Neuronal stem cell (in vitro differentiated cells): ENCODE data around the gene NLGN4X.

Source experiments
- DNase-seq: peaks from one replicate; pipeline ENCODE4 v3.0.0-alpha.2; 2013; ENCODE audit warnings: low spot score
- H2AFZ ChIP-seq: one replicate; pipeline ENCODE4 v1.6.1; 2013; ENCODE audit warnings: mild to moderate bottlenecking, low read length, inconsistent platforms
- H2AK5ac ChIP-seq: 2 replicates; pipeline ENCODE4 v1.6.1; 2013; ENCODE audit warnings: low read depth, mild to moderate bottlenecking, inconsistent platforms, low read length, moderate library complexity, mixed read lengths
- H2BK120ac ChIP-seq: 2 replicates; pipeline ENCODE4 v1.6.1; 2013; ENCODE audit warnings: low read depth, mild to moderate bottlenecking, inconsistent platforms, low read length, moderate library complexity, mixed read lengths
- H2BK12ac ChIP-seq: one replicate; pipeline ENCODE4 v1.6.1; 2013; ENCODE audit warnings: low read length, inconsistent platforms
- H2BK15ac ChIP-seq: 2 replicates; pipeline ENCODE4 v1.6.1; 2013; ENCODE audit warnings: mild to moderate bottlenecking, low read length, inconsistent platforms, mixed read lengths
- H2BK5ac ChIP-seq: one replicate; pipeline ENCODE4 v1.6.1; 2013; ENCODE audit warnings: inconsistent platforms, mild to moderate bottlenecking, low read length, moderate library complexity
- H3K14ac ChIP-seq: one replicate; pipeline ENCODE4 v1.6.1; 2013; ENCODE audit warnings: low read length, inconsistent platforms
- H3K18ac ChIP-seq: 2 replicates; pipeline ENCODE4 v1.6.1; 2013; ENCODE audit warnings: low read length, inconsistent platforms
- H3K23ac ChIP-seq: 2 replicates; pipeline ENCODE4 v1.6.1; 2013; ENCODE audit warnings: low read depth, mild to moderate bottlenecking, mixed read lengths, low read length, inconsistent platforms; ENCODE audit not compliant: poor library complexity
- H3K27ac ChIP-seq: replicated peaks from 3 replicates; pipeline ENCODE4 v1.5.1; 2013; ENCODE audit warnings: low read length, inconsistent platforms
- H3K27me3 ChIP-seq, 3 experiments: 2 replicates each; pipeline ENCODE4 v1.6.1; 2013; ENCODE audit warnings: low read length in 3 of 3, mild to moderate bottlenecking in 2 of 3, inconsistent platforms in 1 of 3, low read depth in 1 of 3, mixed read lengths in 1 of 3, moderate library complexity in 1 of 3; ENCODE audit not compliant: control insufficient read depth in 3 of 3, insufficient read depth in 3 of 3
- H3K36me3 ChIP-seq, 2 donors: replicated peaks in 1 of 2; 2 replicates each; pipeline ENCODE4 v1.6.1; 2013; ENCODE audit warnings: low read length in 2 of 2; ENCODE audit not compliant: control insufficient read depth in 2 of 2, insufficient read depth in 2 of 2
- H3K4ac ChIP-seq: 2 replicates; pipeline ENCODE4 v1.6.1; 2013; ENCODE audit warnings: inconsistent platforms, mild to moderate bottlenecking, low read length, moderate library complexity
- H3K4me1 ChIP-seq, 2 donors: 1 replicate in 1 of 2; 2 replicates in 1 of 2; pipeline ENCODE4 v1.6.1; 2013; ENCODE audit warnings: low read length in 2 of 2, low read depth in 1 of 2; ENCODE audit not compliant: control insufficient read depth in 2 of 2, insufficient read depth in 1 of 2
- H3K4me2 ChIP-seq: one replicate; pipeline ENCODE4 v1.6.1; 2013; ENCODE audit warnings: mild to moderate bottlenecking, low read length, inconsistent platforms; ENCODE audit not compliant: insufficient read depth, poor library complexity, severe bottlenecking
- H3K4me3 ChIP-seq, 2 donors: 2 replicates each; pipeline ENCODE4 v1.5.1; 2013; ENCODE audit warnings: low read length in 2 of 2, mild to moderate bottlenecking in 2 of 2, inconsistent platforms in 1 of 2, moderate library complexity in 1 of 2
- H3K79me1 ChIP-seq: one replicate; pipeline ENCODE4 v1.6.1; 2013; ENCODE audit warnings: low read depth, mild to moderate bottlenecking, inconsistent platforms, low read length, moderate library complexity
- H3K9ac ChIP-seq: one replicate; pipeline ENCODE4 v1.6.1; 2013; ENCODE audit warnings: mild to moderate bottlenecking, low read depth, low read length, inconsistent platforms; ENCODE audit not compliant: poor library complexity
- H3K9me3 ChIP-seq, 2 donors: replicated peaks in 1 of 2; 2 replicates each; pipeline versions ENCODE3 to v1.6.1; 2013; ENCODE audit warnings: low read length in 2 of 2, mild to moderate bottlenecking in 2 of 2, inconsistent platforms in 1 of 2, low read depth in 1 of 2, mixed read lengths in 1 of 2, moderate library complexity in 1 of 2; ENCODE audit not compliant: control insufficient read depth in 2 of 2, insufficient read depth in 1 of 2
- H4K8ac ChIP-seq: one replicate; pipeline ENCODE4 v1.6.1; 2013; ENCODE audit warnings: low read depth, mild to moderate bottlenecking, inconsistent platforms, low read length, moderate library complexity
- H4K91ac ChIP-seq: one replicate; pipeline ENCODE4 v1.6.1; 2013; ENCODE audit warnings: low read length, low read depth, mild to moderate bottlenecking, inconsistent platforms; ENCODE audit not compliant: poor library complexity
- WGBS, 2 donors: extraction: QIAGEN DNeasy Blood & Tissue Kit; methylation state at CpG; one replicate each; pipeline ENCODE4 v1.1.7; 2013; ENCODE audit warnings: missing lambda C conversion rate in 2 of 2, mixed read lengths in 1 of 2; ENCODE audit not compliant: insufficient read length in 2 of 2, insufficient replicate concordance in 1 of 2; ENCODE audit errors: extremely low coverage in 2 of 2; 5-methylcytosine and 5-hydroxymethylcytosine counted together

NLGN4X gene

DNA sequence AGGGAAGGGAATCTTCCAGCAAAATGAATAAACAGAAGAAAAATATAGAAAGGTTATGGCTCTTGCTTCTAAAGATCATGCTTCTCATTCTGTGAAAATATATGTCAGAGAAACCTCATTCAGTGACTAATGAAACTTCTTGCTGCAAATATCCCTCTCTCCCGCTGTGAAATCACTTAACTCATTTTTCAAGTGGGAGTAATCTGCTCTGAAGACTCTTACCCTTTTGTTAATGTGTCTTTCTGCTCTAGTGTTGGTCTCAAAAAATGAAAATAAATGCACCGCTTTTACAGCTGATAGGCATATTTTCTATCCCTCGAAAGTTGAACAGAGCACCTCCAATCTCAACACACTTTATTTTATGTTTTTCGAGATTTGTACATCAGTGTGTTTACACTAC lies 252.3 kb downstream of the NLGN4X start:
- Histone ChIP-seq H3K27ac (no peak overlapping the region), H2AK5ac (no peak overlapping the region), H3K79me1 (no peaks in the 10 kb centered on the region), H2BK120ac (no peak overlapping the region), H4K8ac (no peak overlapping the region), H2BK12ac (no peak overlapping the region), H2BK5ac (no peak overlapping the region), H3K18ac (no peak overlapping the region), H3K4me1 (no peaks in the 10 kb centered on the region), H3K9ac (no peak overlapping the region), H3K23ac (no peak overlapping the region), H2AFZ (no peak overlapping the region), H3K9me3 (no peaks in the 10 kb centered on the region), H3K36me3 (no peaks in the 10 kb centered on the region), H3K14ac (no peak overlapping the region), H3K27me3 (no peaks in the 10 kb centered on the region), H3K4me3 (no peak overlapping the region), H4K91ac (no peak overlapping the region), H2BK15ac (no peak overlapping the region), H3K4ac (no peak overlapping the region), H3K4me2 (no peak overlapping the region)
- WGBS, 2 donors, result no CpG with 5 or more reads among the region's 4 CpGs
- no peak for DNase-seq

DNA sequence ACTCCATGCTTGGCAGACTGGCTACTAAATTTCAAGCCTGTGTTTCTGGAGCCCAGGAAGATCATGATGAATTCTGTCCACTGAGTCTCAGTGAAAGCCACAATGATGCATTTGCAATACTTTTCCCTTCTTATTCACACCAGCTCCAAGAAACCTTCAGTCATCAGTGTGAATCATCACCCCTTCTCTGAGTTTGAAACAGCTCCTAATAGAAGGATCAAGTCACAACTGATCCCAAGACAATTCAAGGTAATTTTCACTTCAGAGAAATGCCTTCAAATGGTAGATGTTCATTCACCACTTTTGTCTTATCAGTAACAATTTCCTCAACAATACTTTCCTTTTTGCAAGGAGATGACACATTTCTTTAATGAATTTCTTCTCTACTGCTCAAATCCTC lies 257.4 kb downstream of the NLGN4X start:
- Histone ChIP-seq H4K8ac (no peak overlapping the region), H3K18ac (no peak overlapping the region), H3K4me3 (no peak overlapping the region), H3K27me3 (no peaks in the 10 kb centered on the region), H3K4ac (no peak overlapping the region), H2BK15ac (no peak overlapping the region), H2AK5ac (no peak overlapping the region), H3K27ac (no peak overlapping the region), H2BK5ac (no peak overlapping the region), H3K79me1 (no peaks in the 10 kb centered on the region), H4K91ac (no peak overlapping the region), H3K23ac (no peak overlapping the region), H2BK12ac (no peak overlapping the region), H3K9me3 (no peaks in the 10 kb centered on the region), H3K4me2 (no peak overlapping the region), H3K9ac (no peak overlapping the region), H3K36me3 (no peaks in the 10 kb centered on the region), H3K4me1 (no peaks in the 10 kb centered on the region), H2BK120ac (no peak overlapping the region), H2AFZ (no peak overlapping the region), H3K14ac (no peak overlapping the region)
- no peak for DNase-seq

DNA sequence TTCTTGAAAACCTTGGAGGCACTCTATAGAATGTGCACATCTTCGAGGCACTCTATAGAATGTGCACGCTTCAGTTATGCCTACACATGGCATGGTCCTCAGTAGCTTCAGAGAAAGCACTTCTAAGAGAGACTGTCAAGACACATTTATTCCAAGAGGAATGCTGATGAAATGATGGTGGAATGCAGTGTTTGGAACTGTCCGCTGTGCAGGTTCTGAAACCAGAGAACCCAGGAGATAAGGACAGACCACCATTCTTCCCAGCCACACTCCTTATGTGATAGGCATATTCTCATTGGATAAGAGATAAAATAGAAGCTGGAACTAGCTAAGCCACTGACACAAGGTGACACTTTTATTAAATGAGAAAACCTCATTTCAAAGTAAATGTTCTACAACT lies 263.3 kb downstream of the NLGN4X start:
- no peak for DNase-seq
- Histone ChIP-seq H3K18ac (no peak overlapping the region), H3K23ac (no peak overlapping the region)

GRCh38 chrX:5959286-5959685 lies 269.4 kb downstream of the NLGN4X start:
- Histone ChIP-seq H3K36me3 (no peaks in the 10 kb centered on the region), H3K23ac (no peak overlapping the region), H3K27me3 (no peaks in the 10 kb centered on the region), H2BK12ac (no peak overlapping the region), H2BK120ac (no peak overlapping the region), H2BK15ac (no peak overlapping the region), H3K4me2 (no peak overlapping the region), H3K27ac (no peak overlapping the region), H4K8ac (no peak overlapping the region), H3K18ac (no peak overlapping the region), H3K4me3 (no peak overlapping the region), H4K91ac (no peak overlapping the region), H2AFZ (no peak overlapping the region), H3K79me1 (no peaks in the 10 kb centered on the region), H3K4me1 (no peaks in the 10 kb centered on the region), H2BK5ac (no peak overlapping the region), H3K9me3 (no peaks in the 10 kb centered on the region), H2AK5ac (no peak overlapping the region), H3K14ac (no peak overlapping the region), H3K4ac (no peak overlapping the region), H3K9ac (no peak overlapping the region)
- no peak for DNase-seq
- WGBS, 2 donors, result no CpG with 5 or more reads among the region's 2 CpGs

More for the DNA sequence above, 263.3 kb downstream of the NLGN4X start:
- Histone ChIP-seq H2BK12ac (no peak overlapping the region), H3K27me3 (no peaks in the 10 kb centered on the region), H2BK5ac (no peak overlapping the region), H3K4me2 (no peak overlapping the region), H4K8ac (no peak overlapping the region), H3K14ac (no peak overlapping the region), H3K9ac (no peak overlapping the region), H2BK15ac (no peak overlapping the region), H4K91ac (no peak overlapping the region), H3K4ac (no peak overlapping the region), H2AK5ac (no peak overlapping the region), H3K9me3 (no peaks in the 10 kb centered on the region), H3K4me3 (no peak overlapping the region), H2AFZ (no peak overlapping the region), H3K27ac (no peak overlapping the region), H3K79me1 (no peaks in the 10 kb centered on the region), H2BK120ac (no peak overlapping the region), H3K36me3 (no peaks in the 10 kb centered on the region), H3K4me1 (no peaks in the 10 kb centered on the region)
- no CpG with 5 or more reads among the region's 3 CpGs for WGBS, 2 donors
